ENCODE results near the gene CARMIL1.
"Not testable (repeated sequence)": the region's sequence is repeated elsewhere in the genome, so short reads cannot be mapped to it uniquely, and the experiment has no call there.

CARMIL1 gene

GRCh38 chr6:25560865-25561264 lies 281.7 kb downstream of the CARMIL1 start:
- no peak for DNase-seq (ENCODE audit: low read depth, low spot score)

- DNase-seq (ENCODE audit: low read depth, low spot score): no peak
Observed at GRCh38 chr6:25564943-25565342, 285.8 kb downstream of the CARMIL1 start.

- no peak for DNase-seq (ENCODE audit: low read depth, low spot score)
Observed at GRCh38 chr6:25570578-25570977, 291.4 kb downstream of the CARMIL1 start.

GRCh38 chr6:25576919-25577318 lies 297.7 kb downstream of the CARMIL1 start:
- no peak for DNase-seq (ENCODE audit: low read depth, low spot score)

GRCh38 chr6:25578538-25578937 lies 299.4 kb downstream of the CARMIL1 start:
- no peak for DNase-seq (ENCODE audit: low read depth, low spot score)

GRCh38 chr6:25579391-25579883 lies 300.3 kb downstream of the CARMIL1 start:
- no peak for DNase-seq (ENCODE audit: low read depth, low spot score)

GRCh38 chr6:25579902-25580495 lies 300.8 kb downstream of the CARMIL1 start:
- no peak for DNase-seq (ENCODE audit: low read depth, low spot score)

GRCh38 chr6:25582101-25582500 lies 302.9 kb downstream of the CARMIL1 start:
- DNase-seq (ENCODE audit: low read depth, low spot score): no peak

GRCh38 chr6:25583099-25583498 lies 303.9 kb downstream of the CARMIL1 start:
- DNase-seq (ENCODE audit: low read depth, low spot score): no peak

GRCh38 chr6:25583906-25584305 lies 304.7 kb downstream of the CARMIL1 start:
- no peak for DNase-seq (ENCODE audit: low read depth, low spot score)

- DNase-seq (ENCODE audit: low read depth, low spot score): no peak
Observed at GRCh38 chr6:25585225-25585624, 306.1 kb downstream of the CARMIL1 start.

GRCh38 chr6:25586119-25586518 lies 306.9 kb downstream of the CARMIL1 start:
- DNase-seq (ENCODE audit: low read depth, low spot score): not testable (repeated sequence)

GRCh38 chr6:25586927-25587326 lies 307.8 kb downstream of the CARMIL1 start:
- DNase-seq (ENCODE audit: low read depth, low spot score): no peak

GRCh38 chr6:25590986-25591385 lies 311.8 kb downstream of the CARMIL1 start:
- no peak for DNase-seq (ENCODE audit: low read depth, low spot score)

GRCh38 chr6:25596928-25597818 lies 318.0 kb downstream of the CARMIL1 start:
- no peak for DNase-seq (ENCODE audit: low read depth, low spot score)

- no peak for DNase-seq (ENCODE audit: low read depth, low spot score)
Observed at GRCh38 chr6:25599516-25600085, 320.4 kb downstream of the CARMIL1 start.

GRCh38 chr6:25601800-25602673 lies 322.9 kb downstream of the CARMIL1 start:
- no peak for DNase-seq (ENCODE audit: low read depth, low spot score)

GRCh38 chr6:25602674-25602982 lies 323.5 kb downstream of the CARMIL1 start:
- no peak for DNase-seq (ENCODE audit: low read depth, low spot score)

GRCh38 chr6:25603251-25603650 lies 324.1 kb downstream of the CARMIL1 start:
- DNase-seq (ENCODE audit: low read depth, low spot score): no peak

- no peak for DNase-seq (ENCODE audit: low read depth, low spot score)
Observed at GRCh38 chr6:25606151-25606550, 327.0 kb downstream of the CARMIL1 start.

GRCh38 chr6:25608558-25609174 lies 329.5 kb downstream of the CARMIL1 start:
- DNase-seq (ENCODE audit: low read depth, low spot score): no peak

Measured in activated naive CD8-positive, alpha-beta T cell treated with anti-CD3 and anti-CD28 coated beads, Interleukin-2, amount 50 U/mL, for 16 hours (primary cell).